IMR-90 (cell line): ENCODE measurements around the gene OXSR1. TPM values are rescaled to one million over a fixed set of nuclear protein-coding genes. Genes with fewer than 3 reads are reported as not detected.

Experiments
- ATAC-seq: fragments of 200-7000 bp; cut with Tn5 transposase; 2 replicates; pipeline ENCODE4 v1.9.1; 2020; ENCODE audit warnings: low read depth, mild to moderate bottlenecking, moderate library complexity
- BruUV-seq: library from RNA; stranded (reverse); fragments of 400-500 nt; replicated peaks from 2 replicates; lab custom pipeline; 2021; lab: Mats Ljungman, UMichigan
- CTCF ChIA-PET: fragments of 300-600 bp; formaldehyde crosslinking; extraction: SDS; loops from one replicate; lab custom pipeline; 2021; ENCODE audit warnings: antibody characterized with exemption; lab: Yijun Ruan, JAX
- POLR2A ChIA-PET: fragments of 300-600 bp; sonication (Branson Sonifier 250); formaldehyde crosslinking; loops from one replicate; lab custom pipeline; 2022; ENCODE audit warnings: antibody characterized with exemption; ENCODE audit not compliant: unreplicated experiment; lab: Charles Lee
- DNase-seq: peaks from one replicate; pipeline ENCODE4 v3.0.0; 2013
- H2AFZ ChIP-seq: replicated peaks from 2 replicates; pipeline ENCODE3; 2013; ENCODE audit warnings: low read length, mild to moderate bottlenecking; ENCODE audit not compliant: poor library complexity
- H2AK5ac ChIP-seq: 2 replicates; pipeline ENCODE4 v1.6.1; 2013; ENCODE audit warnings: low read depth, low read length, inconsistent platforms
- H2AK9ac ChIP-seq: replicated peaks from 2 replicates; pipeline ENCODE3; 2013; ENCODE audit warnings: mild to moderate bottlenecking, low read depth, low read length, moderate library complexity; ENCODE audit not compliant: poor library complexity
- H2BK120ac ChIP-seq: 2 replicates; pipeline ENCODE4 v1.6.1; 2013; ENCODE audit warnings: low read depth, low read length, inconsistent platforms
- H2BK15ac ChIP-seq: 3 replicates; pipeline ENCODE4 v1.6.1; 2013; ENCODE audit warnings: low read depth, low read length, inconsistent platforms
- H2BK20ac ChIP-seq: 2 replicates; pipeline ENCODE4 v1.6.1; 2013; ENCODE audit warnings: low read depth, mild to moderate bottlenecking, inconsistent platforms, low read length, moderate library complexity
- H2BK5ac ChIP-seq: 2 replicates; pipeline ENCODE4 v1.6.1; 2013; ENCODE audit warnings: mild to moderate bottlenecking, low read depth, low read length, inconsistent platforms; ENCODE audit not compliant: poor library complexity, severe bottlenecking
- H3K14ac ChIP-seq: replicated peaks from 2 replicates; pipeline ENCODE4 v1.6.1; 2013; ENCODE audit warnings: low read depth, low read length, inconsistent platforms
- H3K18ac ChIP-seq: 2 replicates; pipeline ENCODE4 v1.6.1; 2013; ENCODE audit warnings: low read depth, low read length, control low read depth
- H3K23ac ChIP-seq: 2 replicates; pipeline ENCODE4 v1.6.1; 2013; ENCODE audit warnings: low read depth, low read length, inconsistent platforms
- H3K27ac ChIP-seq: 2 replicates; pipeline ENCODE4 v1.5.1; 2013; ENCODE audit warnings: mild to moderate bottlenecking, control low read depth, low read length; ENCODE audit not compliant: insufficient read depth
- H3K27me3 ChIP-seq: 2 replicates; pipeline ENCODE4 v1.6.1; 2013; ENCODE audit warnings: low read length; ENCODE audit not compliant: control insufficient read depth, insufficient read depth
- H3K36me3 ChIP-seq: 2 replicates; pipeline ENCODE4 v1.6.1; 2013; ENCODE audit warnings: low read length, mixed read lengths; ENCODE audit not compliant: control insufficient read depth, insufficient read depth
- H3K4ac ChIP-seq: 2 replicates; pipeline ENCODE4 v1.6.1; 2013; ENCODE audit warnings: low read depth, low read length, inconsistent platforms
- H3K4me1 ChIP-seq: 2 replicates; pipeline ENCODE4 v1.6.1; 2013; ENCODE audit warnings: low read length, mixed read lengths; ENCODE audit not compliant: control insufficient read depth, insufficient read depth
- H3K4me2 ChIP-seq: 2 replicates; pipeline ENCODE4 v1.6.1; 2013; ENCODE audit warnings: low read depth, mild to moderate bottlenecking, control low read depth, low read length, moderate library complexity
- H3K4me3 ChIP-seq: 2 replicates; pipeline ENCODE4 v1.5.1; 2013; ENCODE audit warnings: low read depth, mild to moderate bottlenecking, control low read depth, low read length, moderate library complexity; ENCODE audit not compliant: insufficient read depth
- H3K56ac ChIP-seq: 2 replicates; pipeline ENCODE4 v1.6.1; 2013; ENCODE audit warnings: low read length, inconsistent platforms; ENCODE audit not compliant: insufficient read depth; ENCODE audit errors: extremely low read depth
- H3K79me1 ChIP-seq, 2 experiments: 2 replicates each; pipeline ENCODE4 v1.6.1; 2013; ENCODE audit warnings: low read length in 2 of 2, inconsistent platforms in 1 of 2, low read depth in 1 of 2
- H3K9ac ChIP-seq: 2 replicates; pipeline ENCODE4 v1.6.1; 2013; ENCODE audit warnings: low read depth, low read length, control low read depth
- H3K9me1 ChIP-seq: 2 replicates; pipeline ENCODE4 v1.6.1; 2013; ENCODE audit warnings: low read length, inconsistent platforms; ENCODE audit not compliant: insufficient read depth
- H3K9me3 ChIP-seq: 2 replicates; pipeline ENCODE4 v1.6.1; 2013; ENCODE audit warnings: low read length; ENCODE audit not compliant: control insufficient read depth, insufficient read depth
- H4K20me1 ChIP-seq: 2 replicates; pipeline ENCODE4 v1.6.1; 2013; ENCODE audit warnings: low read length, inconsistent platforms; ENCODE audit not compliant: insufficient read depth
- H4K5ac ChIP-seq: 2 replicates; pipeline ENCODE4 v1.6.1; 2013; ENCODE audit warnings: mild to moderate bottlenecking, low read depth, low read length, control low read depth
- H4K8ac ChIP-seq, 2 experiments: 2 replicates each; pipeline ENCODE4 v1.6.1; 2013; ENCODE audit warnings: low read depth in 2 of 2, low read length in 2 of 2, control low read depth in 1 of 2, inconsistent platforms in 1 of 2
- H4K91ac ChIP-seq: 2 replicates; pipeline ENCODE4 v1.6.1; 2013; ENCODE audit warnings: low read depth, low read length, inconsistent platforms; ENCODE audit not compliant: insufficient read depth
- BHLHE40 ChIP-seq: fragments of 150-350 bp; IDR thresholded peaks from 2 replicates; pipeline ENCODE4 v1.6.1; 2016; ENCODE audit warnings: mild to moderate bottlenecking, low read depth, low read length
- NFE2L2 ChIP-seq: fragments of 150-350 bp; IDR thresholded peaks from 2 replicates; pipeline ENCODE4 v1.6.1; 2016; ENCODE audit warnings: low read depth, mild to moderate bottlenecking, low read length
- WGBS, 2 experiments: methylation state at CpG; one replicate each; pipeline versions ENCODE4 v1.1.5 to v1.1.7; 2013; ENCODE audit warnings: missing lambda C conversion rate in 2 of 2; ENCODE audit not compliant: insufficient read length in 1 of 2; ENCODE audit errors: extremely low coverage in 2 of 2; 5-methylcytosine and 5-hydroxymethylcytosine counted together
- dilution Hi-C: fragments of 300-500 bp; cut with HindIII; formaldehyde crosslinking; loops from one replicate; pipeline ENCODE4 v1.14.3; 2018; ENCODE audit warnings: low sequenced_read_pairs; ENCODE audit not compliant: unreplicated experiment
- in situ Hi-C: fragments of 300-500 bp; cut with MboI; formaldehyde crosslinking; loops from 3 replicates; pipeline ENCODE4 v1.14.3; 2019; ENCODE audit warnings: low sequenced_read_pairs, inconsistent platforms, mixed read lengths
- intact Hi-C: fragments of 100-400 bp; cut with micrococcal nuclease; formaldehyde crosslinking; loops from 2 replicates; pipeline ENCODE4 v1.10.0; 2022
- polyA plus RNA-seq, 3 experiments: library from polyadenylated mRNA; depleted of rRNA; stranded (reverse); fragments of >200 nt; gene quantifications; 2 replicates each; pipeline ENCODE4 v1.2.3, GENCODE V29; 2012; ENCODE audit warnings: low replicate concordance in 1 of 3
- total RNA-seq: library from RNA; depleted of rRNA; stranded (reverse); fragments of >200 nt; gene quantifications from 2 replicates; pipeline ENCODE4 v1.2.3, GENCODE V29; 2012
- TF ChIP-seq, protein P1 (sequence below): conservative IDR thresholded peaks from 2 replicates; pipeline ENCODE4 v1.5.1; 2012; ENCODE audit warnings: mild to moderate bottlenecking, low read depth, low read length, improper control_type of control experiment

OXSR1 gene
- total and polyA plus RNA-seq, 2 of the 4 experiments (the other 2 are of a cell fraction) = 32.9 to 37.6 TPM

DNA sequence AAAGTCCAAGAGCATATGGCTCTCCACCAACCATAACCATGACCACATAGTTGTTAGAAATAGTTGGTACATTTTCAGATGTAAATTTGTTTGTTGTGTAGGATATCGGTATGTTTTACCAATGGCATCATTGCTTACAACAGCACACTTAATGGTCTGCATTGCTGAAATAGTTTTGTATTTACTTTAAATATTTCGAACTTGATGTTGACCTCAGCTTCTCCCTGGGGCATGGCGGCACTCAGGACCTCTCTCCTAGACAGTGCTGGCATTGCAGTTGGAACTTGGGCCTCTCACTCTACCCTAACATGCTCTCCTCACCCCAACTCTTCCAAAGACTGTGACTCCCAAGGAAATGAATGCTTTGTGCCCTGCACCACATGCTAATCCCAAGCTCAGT, 105.3 kb downstream of the OXSR1 start:
- DNase-seq (no peak), ATAC-seq (peak; percentile 72)
- Histone ChIP-seq H2BK120ac (no peak overlapping the region), H3K4me2 (no peak overlapping the region), H3K9me3 (no peaks in the 10 kb centered on the region), H4K8ac (no peak overlapping the region), H3K14ac (no peak overlapping the region), H3K27me3 (no peaks in the 10 kb centered on the region), H3K27ac (no peak overlapping the region), H2AK5ac (no peak overlapping the region), H3K9ac (no peak overlapping the region), H4K91ac (no peak overlapping the region), H3K23ac (no peak overlapping the region), H3K4ac (no peak overlapping the region), H2AK9ac (no peak overlapping the region), H2BK5ac (no peak overlapping the region), H3K18ac (no peak overlapping the region), H3K56ac (no peak overlapping the region), H3K4me3 (no peak overlapping the region), H2BK15ac (no peak overlapping the region), H3K36me3 (peaks cover 2% of the 10 kb centered on the region), H4K5ac (no peak overlapping the region), H3K79me1 (no peaks in the 10 kb centered on the region), H3K9me1 (peaks cover 13% of the 10 kb centered on the region; the same call in 1 of the 2 replicates), H3K4me1 (no peaks in the 10 kb centered on the region; the same call in 1 of the 2 replicates), H2BK20ac (no peak overlapping the region), H2AFZ (no peak overlapping the region), H4K20me1 (no peaks in the 10 kb centered on the region)
- POLR2A ChIA-PET = no interaction called here
- BruUV-seq = no TSS peak
- in situ Hi-C loops (no loop called here), intact Hi-C loops (no loop called here), dilution Hi-C loops (no loop called here)
- CTCF ChIA-PET = interaction anchor here (0.6 kb wide), 1 partner anchor 109 kb away, joined by 3 read pairs; no protein-coding TSS in a partner anchor
- TF ChIP-seq BHLHE40 (no peak), NFE2L2 (no peak)
- TF ChIP-seq, protein P1, sequence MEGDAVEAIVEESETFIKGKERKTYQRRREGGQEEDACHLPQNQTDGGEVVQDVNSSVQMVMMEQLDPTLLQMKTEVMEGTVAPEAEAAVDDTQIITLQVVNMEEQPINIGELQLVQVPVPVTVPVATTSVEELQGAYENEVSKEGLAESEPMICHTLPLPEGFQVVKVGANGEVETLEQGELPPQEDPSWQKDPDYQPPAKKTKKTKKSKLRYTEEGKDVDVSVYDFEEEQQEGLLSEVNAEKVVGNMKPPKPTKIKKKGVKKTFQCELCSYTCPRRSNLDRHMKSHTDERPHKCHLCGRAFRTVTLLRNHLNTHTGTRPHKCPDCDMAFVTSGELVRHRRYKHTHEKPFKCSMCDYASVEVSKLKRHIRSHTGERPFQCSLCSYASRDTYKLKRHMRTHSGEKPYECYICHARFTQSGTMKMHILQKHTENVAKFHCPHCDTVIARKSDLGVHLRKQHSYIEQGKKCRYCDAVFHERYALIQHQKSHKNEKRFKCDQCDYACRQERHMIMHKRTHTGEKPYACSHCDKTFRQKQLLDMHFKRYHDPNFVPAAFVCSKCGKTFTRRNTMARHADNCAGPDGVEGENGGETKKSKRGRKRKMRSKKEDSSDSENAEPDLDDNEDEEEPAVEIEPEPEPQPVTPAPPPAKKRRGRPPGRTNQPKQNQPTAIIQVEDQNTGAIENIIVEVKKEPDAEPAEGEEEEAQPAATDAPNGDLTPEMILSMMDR = no peak
- no CpG with 5 or more reads among the region's 3 CpGs for WGBS, 2 experiments
